ENCODE results near the gene MYO1D.

DNA sequence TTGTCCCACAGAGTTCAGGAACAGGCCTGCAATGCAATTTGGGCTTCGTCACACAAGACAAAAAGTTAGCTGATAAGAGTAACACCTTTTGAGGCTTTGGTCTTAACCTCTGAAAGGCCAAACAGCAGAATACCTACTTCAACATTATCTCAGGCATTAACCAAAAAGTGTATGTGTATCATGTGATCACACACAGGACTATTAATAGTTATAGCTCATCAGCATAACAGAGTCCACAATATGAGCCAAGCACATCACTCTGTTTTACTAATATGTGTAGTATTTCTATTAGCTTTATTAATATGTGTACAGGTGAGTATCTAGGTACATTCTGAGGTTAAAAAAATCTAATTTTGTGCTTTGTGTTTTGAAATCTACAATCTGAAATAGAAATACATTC, 30.8 kb downstream of the MYO1D start:
- TF ChIP-seq CTCF (IDR thresholded peaks at IDR 0.05): no peak
- TF ChIP-seq POLR2A (IDR thresholded peaks at IDR 0.05): no peak

Measured in adrenal gland (tissue), 5 donors.